Lower leg skin (tissue), 4 donors: Measurements from ENCODE around the gene CMTM3. TPM values are rescaled to one million over a fixed set of nuclear protein-coding genes. Genes with fewer than 3 reads are reported as not detected.
"Not testable (repeated sequence)": the region's sequence is repeated elsewhere in the genome, so short reads cannot be mapped to it uniquely, and the experiment has no call there.

Experiments
- DNase-seq, 2 donors: peaks; one replicate each; pipeline ENCODE4 v3.0.0-alpha.2; 2019; ENCODE audit warnings: low spot score in 2 of 2
- H3K4me3 ChIP-seq: fragments of 200-600 bp; sonication (generic); 2 replicates; pipeline ENCODE4 v1.5.1; 2017; ENCODE audit warnings: mild to moderate bottlenecking, low read depth; ENCODE audit not compliant: poor library complexity, severe bottlenecking
- CTCF ChIP-seq, 3 donors: fragments of 450-650 bp; IDR thresholded peaks; one replicate each; pipeline ENCODE4 v1.5.1; 2016; ENCODE audit warnings: antibody characterized with exemption in 3 of 3, mild to moderate bottlenecking in 3 of 3, moderate library complexity in 2 of 3
- POLR2A ChIP-seq, 2 donors: fragments of 450-650 bp; IDR thresholded peaks; one replicate each; pipeline ENCODE4 v1.6.1; 2016 to 2017; ENCODE audit warnings: antibody characterized with exemption in 2 of 2, mild to moderate bottlenecking in 1 of 2, moderate library complexity in 1 of 2
- WGBS, 2 donors: methylation state at CpG; one replicate each; pipeline ENCODE4 v1.1.5; 2018; 5-methylcytosine and 5-hydroxymethylcytosine counted together
- intact Hi-C: fragments of 100-400 bp; cut with DNase I; formaldehyde crosslinking; loops from one replicate; pipeline ENCODE4 v1.15.0; 2023; ENCODE audit warnings: low total_unique reads
- total RNA-seq, 4 donors: library from RNA; depleted of rRNA; stranded (reverse); fragments of >200 nt; gene quantifications; one replicate each; pipeline ENCODE4 v1.1.0, GENCODE V29; 2016

CMTM3 gene
- total RNA-seq, 4 donors from 2014 or later = 7.9 to 15.9 (median 10.0) TPM

GRCh38 chr16:66623755-66624154 lies 19.3 kb downstream of the CMTM3 start:
- TF ChIP-seq POLR2A (IDR thresholded peaks at IDR 0.05) (no peak), CTCF (IDR thresholded peaks at IDR 0.05) (no peak)
- intact Hi-C loops = no loop called here
- H3K4me3 ChIP-seq = no peak overlapping the region
- WGBS, 2 donors = 87 to 89% methylated on average over 3 of the region's 3 CpGs
- no peak for DNase-seq

- 87 to 91% methylated on average over 17 of the region's 17 CpGs for WGBS, 2 donors
- peak in 1 of 2 donors; percentile 67 for DNase-seq
- H3K4me3 ChIP-seq, intact Hi-C loops: not testable (repeated sequence)
Observed at GRCh38 chr16:66627611-66628378, 23.3 kb downstream of the CMTM3 start.

- WGBS, 2 donors = 94 to 95% methylated on average over 5 of the region's 5 CpGs
- TF ChIP-seq CTCF (IDR thresholded peaks at IDR 0.05) (no peak), POLR2A (IDR thresholded peaks at IDR 0.05) (no peak)
- DNase-seq = peak in 1 of 2 donors; percentile 49
- intact Hi-C loops = no loop called here
- H3K4me3 ChIP-seq = no peak overlapping the region
Observed at GRCh38 chr16:66629856-66630255, 25.4 kb downstream of the CMTM3 start.

GRCh38 chr16:66630561-66631260 lies 26.2 kb downstream of the CMTM3 start:
- intact Hi-C loops, H3K4me3 ChIP-seq: not testable (repeated sequence)
- peak in 1 of 2 donors; percentile 82 for DNase-seq
- 94 to 99% methylated on average over 17 to 26 of the region's 49 CpGs for WGBS, 2 donors

GRCh38 chr16:66631558-66631957 lies 27.1 kb downstream of the CMTM3 start:
- DNase-seq, intact Hi-C loops, H3K4me3 ChIP-seq: not testable (repeated sequence)
- WGBS, 2 donors = 84 to 87% methylated on average over 4 of the region's 4 CpGs

- intact Hi-C loops = no loop called here
- no peak overlapping the region for H3K4me3 ChIP-seq
- TF ChIP-seq POLR2A (IDR thresholded peaks at IDR 0.05) = no peak
- TF ChIP-seq CTCF (IDR thresholded peaks at IDR 0.05) = no peak
- DNase-seq = peak in 1 of 2 donors; percentile 63
- 90 to 92% methylated on average over 4 of the region's 4 CpGs for WGBS, 2 donors
Observed at GRCh38 chr16:66634527-66635196, 30.2 kb downstream of the CMTM3 start.

- intact Hi-C loops = no loop called here
- peak in 1 of 2 donors; percentile 39 for DNase-seq
- TF ChIP-seq POLR2A (IDR thresholded peaks at IDR 0.05) (no peak), CTCF (IDR thresholded peaks at IDR 0.05) (no peak)
- 85 to 86% methylated on average over 6 of the region's 6 CpGs for WGBS, 2 donors
- no peak overlapping the region for H3K4me3 ChIP-seq
Observed at GRCh38 chr16:66635406-66635805, 30.9 kb downstream of the CMTM3 start.
